ENCODE data around the gene KISS1R.

DNA sequence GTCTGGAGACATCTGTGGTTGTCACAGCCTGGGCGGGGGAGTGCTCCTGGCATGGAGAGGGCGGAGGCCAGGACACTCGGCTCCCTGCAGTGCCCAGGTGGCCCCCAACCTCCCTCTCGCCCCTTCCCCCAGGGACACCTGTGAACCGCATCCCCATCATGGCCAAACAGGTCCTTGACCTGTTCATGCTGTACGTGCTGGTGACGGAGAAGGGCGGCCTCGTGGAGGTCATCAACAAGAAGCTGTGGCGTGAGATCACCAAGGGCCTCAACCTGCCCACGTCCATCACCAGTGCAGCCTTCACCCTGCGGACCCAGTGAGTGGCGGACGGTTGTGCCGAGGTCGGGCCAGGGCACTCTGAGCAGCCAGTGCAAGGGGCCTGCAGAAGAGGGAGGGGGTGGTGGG, 47.0 kb downstream of the KISS1R start:
- TF ChIP-seq, protein P1, sequence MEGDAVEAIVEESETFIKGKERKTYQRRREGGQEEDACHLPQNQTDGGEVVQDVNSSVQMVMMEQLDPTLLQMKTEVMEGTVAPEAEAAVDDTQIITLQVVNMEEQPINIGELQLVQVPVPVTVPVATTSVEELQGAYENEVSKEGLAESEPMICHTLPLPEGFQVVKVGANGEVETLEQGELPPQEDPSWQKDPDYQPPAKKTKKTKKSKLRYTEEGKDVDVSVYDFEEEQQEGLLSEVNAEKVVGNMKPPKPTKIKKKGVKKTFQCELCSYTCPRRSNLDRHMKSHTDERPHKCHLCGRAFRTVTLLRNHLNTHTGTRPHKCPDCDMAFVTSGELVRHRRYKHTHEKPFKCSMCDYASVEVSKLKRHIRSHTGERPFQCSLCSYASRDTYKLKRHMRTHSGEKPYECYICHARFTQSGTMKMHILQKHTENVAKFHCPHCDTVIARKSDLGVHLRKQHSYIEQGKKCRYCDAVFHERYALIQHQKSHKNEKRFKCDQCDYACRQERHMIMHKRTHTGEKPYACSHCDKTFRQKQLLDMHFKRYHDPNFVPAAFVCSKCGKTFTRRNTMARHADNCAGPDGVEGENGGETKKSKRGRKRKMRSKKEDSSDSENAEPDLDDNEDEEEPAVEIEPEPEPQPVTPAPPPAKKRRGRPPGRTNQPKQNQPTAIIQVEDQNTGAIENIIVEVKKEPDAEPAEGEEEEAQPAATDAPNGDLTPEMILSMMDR (conservative IDR thresholded peaks at IDR 0.05 in 1 of 2, IDR thresholded peaks at IDR 0.05 in 1 of 2; ENCODE audit: low read depth in 1 of 2, low read length in 2 of 2): no peak
- no peak for TF ChIP-seq EZH2 (IDR thresholded peaks at IDR 0.05; ENCODE audit: low read length, missing control alignments)

All from fibroblast of lung (primary cell).